Activated CD8-positive, alpha-beta memory T cell treated with anti-CD3 and anti-CD28 coated beads, Interleukin-2, amount 50 U/mL, for 1 hour (primary cell): ENCODE data around the gene HORMAD2.
"Not testable (repeated sequence)": the region's sequence is repeated elsewhere in the genome, so short reads cannot be mapped to it uniquely, and the experiment has no call there.

Experiments
- DNase-seq: peaks from one replicate; pipeline ENCODE4 v3.0.0-alpha.2; 2020; ENCODE audit errors: extremely low read depth

HORMAD2 gene

GRCh38 chr22:30056015-30056414 lies 24.2 kb upstream of the HORMAD2 start:
- DNase-seq: no peak

DNA sequence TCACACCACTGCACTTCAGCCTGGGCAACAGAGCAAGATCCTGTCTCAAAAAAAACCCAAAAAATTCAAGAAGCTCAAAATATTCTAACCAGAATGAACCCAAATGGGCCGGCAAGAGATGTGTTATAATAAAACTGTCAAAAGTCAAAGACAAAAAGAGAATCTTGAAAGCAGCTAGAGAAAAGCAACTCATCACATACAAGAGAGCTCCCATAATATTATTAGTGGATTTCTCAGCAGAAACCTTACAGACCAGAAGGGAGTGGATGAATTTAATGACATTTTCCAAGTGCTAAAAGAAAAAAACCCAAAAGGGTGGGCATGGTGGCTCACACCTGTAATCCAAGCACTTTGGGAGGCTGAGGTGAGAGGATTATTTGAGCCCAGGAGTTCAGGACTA lies 22.9 kb upstream of the HORMAD2 start:
- no peak for DNase-seq

GRCh38 chr22:30059346-30060020 lies 20.8 kb upstream of the HORMAD2 start:
- not testable (repeated sequence) for DNase-seq

DNA sequence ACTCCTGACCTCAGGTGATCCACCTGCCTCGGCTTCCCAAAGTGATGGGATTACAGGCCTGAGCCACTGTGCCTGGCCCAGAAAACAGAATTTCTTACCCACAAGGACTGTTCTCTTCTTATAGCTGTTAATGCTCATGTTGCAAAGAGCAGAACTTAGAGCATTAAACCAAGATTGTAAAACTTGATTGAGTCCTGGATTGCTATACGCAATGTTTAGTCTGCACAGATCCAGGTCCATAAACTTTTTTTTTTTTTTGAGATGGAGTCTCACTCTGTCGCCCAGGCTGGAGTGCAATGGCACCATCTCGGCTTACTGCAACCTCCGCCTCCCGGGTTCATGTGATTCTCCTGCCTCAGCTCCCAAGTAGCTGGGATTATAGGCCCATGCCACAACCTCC lies 19.2 kb upstream of the HORMAD2 start:
- not testable (repeated sequence) for DNase-seq

- no peak for DNase-seq
These were observed 18.0 kb upstream of the HORMAD2 start for GRCh38 chr22:30062259-30062658.

DNA sequence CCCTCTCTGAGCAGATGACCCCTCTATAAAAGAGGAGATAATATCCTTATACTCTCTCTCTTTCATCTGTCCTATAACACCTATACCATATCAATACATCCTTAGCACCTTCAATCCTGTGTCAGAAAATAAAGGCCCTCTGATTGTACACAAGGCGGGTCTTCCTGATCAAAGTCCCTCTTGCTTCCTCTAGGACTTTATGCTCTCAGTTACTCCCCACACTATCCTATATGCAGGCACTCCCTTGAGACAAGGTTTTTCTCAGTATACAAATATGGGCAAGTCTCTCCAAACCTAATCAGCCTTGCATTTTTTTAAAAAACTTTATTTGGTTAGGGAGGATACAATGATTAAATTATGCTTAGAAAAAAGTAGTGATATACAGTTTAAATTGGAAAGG lies 17.3 kb upstream of the HORMAD2 start:
- no peak for DNase-seq

- no peak for DNase-seq
These were observed 16.1 kb upstream of the HORMAD2 start for GRCh38 chr22:30064172-30064571.

DNA sequence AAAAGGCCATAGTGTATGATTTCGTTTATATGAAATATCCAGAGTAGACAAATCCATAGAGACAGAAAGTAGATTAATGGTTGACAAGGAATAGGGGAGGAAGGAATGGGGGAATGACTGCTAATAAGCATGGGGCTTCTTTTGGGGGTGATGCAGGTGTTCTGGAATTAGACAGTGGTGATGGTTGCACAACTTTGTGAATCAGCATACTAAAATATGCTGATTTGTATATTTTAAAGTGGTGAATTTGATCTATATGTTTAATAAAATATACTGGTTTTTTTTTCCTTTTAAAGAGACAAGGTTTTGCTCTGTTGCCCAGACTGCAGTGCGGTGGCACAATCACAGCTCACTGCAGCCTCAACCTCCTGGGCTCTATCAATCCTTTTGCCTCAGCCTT lies 6.5 kb upstream of the HORMAD2 start:
- DNase-seq: no peak

- DNase-seq: no peak
These were observed 6.1 kb upstream of the HORMAD2 start for GRCh38 chr22:30074147-30074546.

GRCh38 chr22:30074994-30075393 lies 5.3 kb upstream of the HORMAD2 start:
- no peak for DNase-seq

- no peak for DNase-seq
These were observed 2.9 kb upstream of the HORMAD2 start for GRCh38 chr22:30077279-30077880.

- DNase-seq: no peak
These were observed 1.6 kb upstream of the HORMAD2 start for GRCh38 chr22:30078320-30079311.

DNA sequence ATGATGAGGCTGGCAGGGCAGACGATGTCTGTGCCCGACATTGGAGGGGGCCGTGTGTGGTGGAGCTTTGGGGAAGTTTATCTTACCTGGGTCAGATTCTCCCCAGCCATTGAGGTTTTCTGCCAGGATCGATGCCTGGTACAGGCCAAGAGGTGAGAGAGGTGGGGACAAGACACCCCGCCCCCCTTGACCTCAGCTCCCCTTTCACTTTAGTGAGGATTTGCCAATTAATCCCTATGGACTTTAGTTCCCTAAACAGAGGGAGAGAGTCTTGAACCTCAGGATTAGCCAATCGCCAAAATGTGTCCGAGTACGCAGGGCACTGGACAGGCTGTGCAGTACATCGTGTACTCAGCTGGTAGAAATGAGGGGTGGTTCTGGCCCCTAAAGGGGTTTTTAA lies 541 bp downstream of the HORMAD2 start:
- DNase-seq: no peak

GRCh38 chr22:30086496-30086895 lies 6.2 kb downstream of the HORMAD2 start:
- no peak for DNase-seq

GRCh38 chr22:30087037-30087436 lies 6.8 kb downstream of the HORMAD2 start:
- DNase-seq: not testable (repeated sequence)

GRCh38 chr22:30087611-30088010 lies 7.3 kb downstream of the HORMAD2 start:
- no peak for DNase-seq

DNA sequence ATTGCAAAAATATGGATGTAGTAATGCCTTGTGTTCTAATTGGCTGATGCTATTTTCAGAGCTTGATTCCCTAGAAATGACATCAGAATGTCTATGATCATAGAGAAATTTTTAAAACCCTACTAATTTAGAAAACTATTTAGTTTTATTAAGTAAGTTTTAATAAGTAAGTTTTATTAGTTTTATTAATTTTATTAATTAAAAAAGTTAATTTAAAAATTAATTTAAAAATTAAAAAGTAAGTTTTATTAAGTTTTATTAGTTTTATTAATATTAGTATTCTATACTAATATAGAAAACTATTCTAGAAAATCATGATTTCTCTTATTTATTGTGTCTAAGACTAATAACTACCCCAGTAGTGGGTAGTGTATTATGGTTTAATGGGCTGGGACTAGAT lies 8.2 kb downstream of the HORMAD2 start:
- DNase-seq: no peak

DNA sequence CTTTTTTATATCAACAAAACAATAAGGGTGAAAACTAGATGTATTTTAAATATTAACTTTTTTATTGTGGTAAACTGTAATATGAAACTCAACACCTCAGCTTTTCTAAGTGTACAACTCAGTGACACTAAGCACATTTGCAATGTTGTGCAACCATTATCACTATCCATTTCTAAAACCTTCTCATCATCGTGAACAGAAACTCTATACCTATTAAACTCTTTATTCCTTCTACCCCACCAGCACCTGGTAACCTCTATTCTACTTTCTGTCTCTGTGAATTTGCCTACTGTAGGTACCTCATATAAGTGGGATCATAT lies 9.4 kb downstream of the HORMAD2 start:
- no peak for DNase-seq

DNA sequence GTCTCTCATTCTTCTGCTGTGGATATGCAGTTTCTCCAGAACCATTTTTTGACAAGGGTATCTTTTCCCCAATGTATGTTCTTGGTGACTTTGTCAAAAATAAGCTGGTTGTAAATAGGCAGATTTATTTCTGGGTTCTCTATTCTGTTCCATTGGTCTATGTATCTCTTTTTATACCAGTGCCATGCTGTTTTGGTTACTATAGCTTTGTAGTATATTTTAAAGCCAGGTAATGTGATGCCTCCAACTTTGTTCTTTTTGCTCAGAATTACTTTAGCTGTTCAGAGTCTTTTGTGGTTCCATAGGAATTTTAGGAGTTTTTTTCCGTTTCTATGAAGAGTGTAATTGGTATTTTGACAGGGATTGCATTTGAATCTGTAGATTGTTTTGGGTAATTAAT lies 12.4 kb downstream of the HORMAD2 start:
- DNase-seq: no peak

DNA sequence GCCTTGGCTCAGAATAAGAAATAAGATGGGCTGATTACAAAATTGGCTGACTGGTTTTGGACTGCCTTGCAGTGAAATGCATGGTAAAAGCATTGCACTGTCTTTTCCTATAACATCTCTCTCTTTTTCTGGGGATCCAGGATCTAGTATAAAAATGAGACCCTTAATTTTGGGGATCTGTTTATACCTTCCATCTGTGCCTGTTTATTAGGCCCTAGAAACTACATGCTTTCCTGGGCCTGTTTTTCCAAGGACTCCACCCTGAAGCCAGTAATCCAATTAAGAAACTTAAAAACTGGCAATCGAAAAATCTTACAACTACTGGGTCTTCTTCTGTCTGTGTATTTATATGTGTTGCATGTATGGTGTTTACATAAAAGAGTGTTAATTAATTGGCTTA lies 14.5 kb downstream of the HORMAD2 start:
- no peak for DNase-seq

DNA sequence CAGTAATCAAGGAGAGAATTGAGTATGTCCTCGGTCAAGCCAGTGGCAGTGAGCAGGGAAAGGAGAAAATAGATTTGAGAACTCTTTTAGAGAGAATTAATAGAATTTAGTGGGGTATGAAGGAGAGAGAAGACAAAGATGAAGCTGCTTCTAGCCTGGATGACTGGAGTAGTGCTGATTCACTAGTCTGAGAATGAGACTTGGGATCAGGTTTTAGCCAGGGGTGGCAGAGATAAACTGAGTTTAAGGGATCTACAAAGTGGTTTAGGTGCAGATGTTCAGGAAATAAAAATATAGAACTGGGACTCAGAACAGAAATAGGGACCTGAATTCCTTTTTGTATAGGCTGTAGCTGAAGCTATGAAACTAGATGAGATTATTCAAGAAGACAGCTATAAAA lies 17.6 kb downstream of the HORMAD2 start:
- DNase-seq: no peak

- not testable (repeated sequence) for DNase-seq
These were observed 20.5 kb downstream of the HORMAD2 start for GRCh38 chr22:30100770-30101169.
